ENCODE measurements around the gene C2orf68. TPM values are rescaled to one million over a fixed set of nuclear protein-coding genes. Genes with fewer than 3 reads are reported as not detected.

Gene C2orf68
- total and polyA plus RNA-seq, 2 of the 13 experiments (the other 11 are each of a cell fraction or from before 2014, with no cell fraction given) = 47.1 to 77.4 TPM

GRCh38 chr2:85601771-85602475 lies 9.9 kb downstream of the C2orf68 start (continued):
- TF ChIP-seq PATZ1 (CRISPR knock-in tag; IDR thresholded peaks at IDR 0.05) (peak; percentile 83), ZMAT5 (CRISPR knock-in tag; IDR thresholded peaks at IDR 0.05; ENCODE audit: borderline replicate concordance, low read depth) (no peak), XRCC5 (optimal IDR thresholded peaks at IDR 0.05; ENCODE audit: low read length) (no peak), HNRNPUL1 (IDR thresholded peaks at IDR 0.05; ENCODE audit: low read depth, low read length) (no peak), NONO (IDR thresholded peaks at IDR 0.05) (no peak), NONO (CRISPR knock-in tag; conservative IDR thresholded peaks at IDR 0.05) (no peak), ZBTB38 (CRISPR knock-in tag; IDR thresholded peaks at IDR 0.05) (no peak), SMARCC2 (IDR thresholded peaks at IDR 0.05) (no peak), HMGA1 (CRISPR knock-in tag; conservative IDR thresholded peaks at IDR 0.05) (no peak), SNAI1 (CRISPR knock-in tag; IDR thresholded peaks at IDR 0.05; ENCODE audit: borderline replicate concordance) (no peak), HMGXB3 (CRISPR knock-in tag; IDR thresholded peaks at IDR 0.05; ENCODE audit: borderline replicate concordance) (no peak; the same call in 1 of the 2 replicates), TCF7 (IDR thresholded peaks at IDR 0.05; ENCODE audit: low read depth) (no peak), PAX8 (CRISPR knock-in tag; IDR thresholded peaks at IDR 0.05; ENCODE audit: borderline replicate concordance) (no peak), RNF2 (conservative IDR thresholded peaks at IDR 0.05; ENCODE audit: low read depth) (no peak), ZNF337 (CRISPR knock-in tag; IDR thresholded peaks at IDR 0.05; ENCODE audit: borderline replicate concordance, low read depth) (no peak), TBL1XR1 (IDR thresholded peaks at IDR 0.05; ENCODE audit: borderline replicate concordance, low read length, partially characterized antibody) (peak; percentile 8), ZNF280B (CRISPR knock-in tag; IDR thresholded peaks at IDR 0.05; ENCODE audit: borderline replicate concordance) (no peak), ZNF484 (CRISPR knock-in tag; IDR thresholded peaks at IDR 0.05; ENCODE audit: borderline replicate concordance, low read depth) (no peak)
- TF ChIP-seq, protein P1, sequence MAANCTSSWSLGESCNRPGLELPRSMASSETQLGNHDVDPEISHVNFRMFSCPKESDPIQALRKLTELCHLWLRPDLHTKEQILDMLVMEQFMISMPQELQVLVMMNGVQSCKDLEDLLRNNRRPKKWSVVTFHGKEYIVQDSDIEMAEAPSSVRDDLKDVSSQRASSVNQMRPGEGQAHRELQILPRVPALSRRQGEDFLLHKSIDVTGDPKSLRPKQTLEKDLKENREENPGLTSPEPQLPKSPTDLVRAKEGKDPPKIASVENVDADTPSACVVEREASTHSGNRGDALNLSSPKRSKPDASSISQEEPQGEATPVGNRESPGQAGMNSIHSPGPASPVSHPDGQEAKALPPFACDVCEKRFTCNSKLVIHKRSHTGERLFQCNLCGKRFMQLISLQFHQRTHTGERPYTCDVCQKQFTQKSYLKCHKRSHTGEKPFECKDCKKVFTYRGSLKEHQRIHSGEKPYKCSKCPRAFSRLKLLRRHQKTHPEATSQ (CRISPR knock-in tag; IDR thresholded peaks at IDR 0.05; ENCODE audit: borderline replicate concordance) = no peak
